ENCODE data around the gene TUBB6.

The TUBB6 gene

GRCh38 chr18:12307701-12308385, at the start of gene TUBB6:
Gene TUBB6 (plus strand): TSS chr18:12308241. CDS start chr18:12308293, 52 bp downstream.
- peak; percentile 89 for DNase-seq (ENCODE audit: low spot score)

GRCh38 chr18:12258719-12259705, 49.0 kb upstream of the TUBB6 start:
- no peak for DNase-seq (ENCODE audit: low spot score)

GRCh38 chr18:12262748-12263147, 45.3 kb upstream of the TUBB6 start:
- no peak for DNase-seq (ENCODE audit: low spot score)

- no peak for DNase-seq (ENCODE audit: low spot score)
Observed at GRCh38 chr18:12264864-12265263, 43.2 kb upstream of the TUBB6 start.

GRCh38 chr18:12271376-12272235, 36.4 kb upstream of the TUBB6 start:
- peak; percentile 85 for DNase-seq (ENCODE audit: low spot score)

- DNase-seq (ENCODE audit: low spot score) = no peak
Observed at GRCh38 chr18:12274793-12275192, 33.2 kb upstream of the TUBB6 start.

- no peak for DNase-seq (ENCODE audit: low spot score)
Observed at GRCh38 chr18:12276736-12277554, 31.1 kb upstream of the TUBB6 start.

- DNase-seq (ENCODE audit: low spot score) = no peak
Observed at GRCh38 chr18:12278215-12278671, 29.8 kb upstream of the TUBB6 start.

- DNase-seq (ENCODE audit: low spot score) = peak; percentile 85
Observed at GRCh38 chr18:12278741-12279682, 29.0 kb upstream of the TUBB6 start.

GRCh38 chr18:12279781-12280531, 28.1 kb upstream of the TUBB6 start:
- DNase-seq (ENCODE audit: low spot score) = no peak

GRCh38 chr18:12281861-12282260, 26.2 kb upstream of the TUBB6 start:
- no peak for DNase-seq (ENCODE audit: low spot score)

GRCh38 chr18:12282442-12283039, 25.5 kb upstream of the TUBB6 start:
- DNase-seq (ENCODE audit: low spot score) = no peak

GRCh38 chr18:12283256-12283655, 24.8 kb upstream of the TUBB6 start:
- no peak for DNase-seq (ENCODE audit: low spot score)

GRCh38 chr18:12283666-12284065, 24.4 kb upstream of the TUBB6 start:
- no peak for DNase-seq (ENCODE audit: low spot score)

- DNase-seq (ENCODE audit: low spot score) = peak; percentile 67
Observed at GRCh38 chr18:12287131-12287681, 20.8 kb upstream of the TUBB6 start.

GRCh38 chr18:12287684-12288402, 20.2 kb upstream of the TUBB6 start:
- DNase-seq (ENCODE audit: low spot score) = peak; percentile 84

- DNase-seq (ENCODE audit: low spot score) = peak; percentile 2
Observed at GRCh38 chr18:12288403-12288755, 19.7 kb upstream of the TUBB6 start.

GRCh38 chr18:12290086-12290485, 18.0 kb upstream of the TUBB6 start:
- DNase-seq (ENCODE audit: low spot score) = peak; percentile 20
